ENCODE results near the gene SETD1B. TPM values are rescaled to one million over a fixed set of nuclear protein-coding genes. Genes with fewer than 3 reads are reported as not detected.
A peak's percentile ranks its signal among the peaks of the same experiment; 100 is the strongest.

SETD1B gene
- polyA plus RNA-seq, 1 donor from 2014 or later: 2.6 TPM

DNA sequence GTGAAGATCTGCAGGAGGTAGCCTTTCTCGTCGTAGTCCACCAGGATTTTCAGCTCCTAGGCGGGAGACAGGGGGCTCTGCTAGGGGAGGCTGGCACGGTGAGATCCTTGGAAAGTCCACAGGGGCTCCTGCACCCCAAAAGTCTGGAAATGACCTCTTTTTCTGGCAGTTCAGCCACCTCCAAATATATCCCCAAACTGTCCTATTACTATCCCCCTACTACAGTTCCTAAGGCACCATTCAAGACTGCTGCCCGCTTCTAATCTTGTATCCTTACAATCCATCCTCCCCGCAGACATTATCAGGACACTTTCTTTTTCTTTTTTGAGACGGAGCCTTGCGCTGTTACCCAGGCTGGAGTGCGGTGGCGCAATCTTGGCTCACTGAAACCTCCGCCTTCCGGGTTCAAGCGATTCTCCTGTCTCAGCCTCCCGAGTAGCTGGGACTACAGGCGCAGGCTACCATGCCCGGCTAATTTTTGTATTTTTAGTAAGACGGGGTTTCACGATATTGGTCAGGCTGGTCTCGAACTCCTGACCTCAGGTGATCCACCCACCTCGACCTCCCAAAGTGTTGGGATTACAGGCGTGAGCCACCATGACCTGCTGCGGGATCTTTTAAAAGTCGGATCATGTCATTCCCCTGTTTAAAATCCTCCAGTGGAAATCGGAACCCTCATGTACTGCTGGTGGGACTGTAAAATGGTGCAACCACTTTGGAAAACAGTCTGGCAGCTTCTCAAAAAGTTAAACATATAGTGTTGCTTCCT, 36.4 kb downstream of the SETD1B start:
- Histone ChIP-seq H3K27ac (ENCODE audit: low read length) (no peak overlapping the region), H3K27me3 (ENCODE audit: insufficient read depth, low read depth, low read length) (no peaks in the 10 kb centered on the region), H3K4me2 (ENCODE audit: low read length) (peak overlapping the region; percentile 35), H2AFZ (ENCODE audit: low read depth, low read length) (peak overlapping the region; percentile 40), H3K9ac (ENCODE audit: low read length) (no peak overlapping the region), H3K4me3 (ENCODE audit: low read length) (peak overlapping the region; percentile 62), H3K36me3 (ENCODE audit: insufficient read depth, low read length) (no peaks in the 10 kb centered on the region), H3K9me2 (ENCODE audit: insufficient read depth, low read length) (no peaks in the 10 kb centered on the region), H4K20me1 (ENCODE audit: insufficient read depth) (no peaks in the 10 kb centered on the region), H3K79me2 (replicated peaks; ENCODE audit: insufficient read depth, low read length) (no peaks in the 10 kb centered on the region), H3F3A (ENCODE audit: insufficient read depth, low read length, poor library complexity, severe bottlenecking) (no peaks in the 10 kb centered on the region), H3K9me3 (ENCODE audit: low read length) (no peaks in the 10 kb centered on the region)
- TF ChIP-seq MXI1 (conservative IDR thresholded peaks at IDR 0.05; ENCODE audit: poor library complexity, severe bottlenecking) (no peak), EP300 (conservative IDR thresholded peaks at IDR 0.05; ENCODE audit: poor library complexity, severe bottlenecking) (no peak), EZH2 (IDR thresholded peaks at IDR 0.05; ENCODE audit: borderline replicate concordance, insufficient read depth, low read length, poor library complexity, severe bottlenecking) (no peak), RAD21 (conservative IDR thresholded peaks at IDR 0.05) (no peak), POLR2AphosphoS5 (IDR thresholded peaks at IDR 0.05) (no peak), SMC3 (conservative IDR thresholded peaks at IDR 0.05; ENCODE audit: poor library complexity) (no peak), TAF1 (IDR thresholded peaks at IDR 0.05; ENCODE audit: low read depth) (no peak)
- TF ChIP-seq, protein P1, sequence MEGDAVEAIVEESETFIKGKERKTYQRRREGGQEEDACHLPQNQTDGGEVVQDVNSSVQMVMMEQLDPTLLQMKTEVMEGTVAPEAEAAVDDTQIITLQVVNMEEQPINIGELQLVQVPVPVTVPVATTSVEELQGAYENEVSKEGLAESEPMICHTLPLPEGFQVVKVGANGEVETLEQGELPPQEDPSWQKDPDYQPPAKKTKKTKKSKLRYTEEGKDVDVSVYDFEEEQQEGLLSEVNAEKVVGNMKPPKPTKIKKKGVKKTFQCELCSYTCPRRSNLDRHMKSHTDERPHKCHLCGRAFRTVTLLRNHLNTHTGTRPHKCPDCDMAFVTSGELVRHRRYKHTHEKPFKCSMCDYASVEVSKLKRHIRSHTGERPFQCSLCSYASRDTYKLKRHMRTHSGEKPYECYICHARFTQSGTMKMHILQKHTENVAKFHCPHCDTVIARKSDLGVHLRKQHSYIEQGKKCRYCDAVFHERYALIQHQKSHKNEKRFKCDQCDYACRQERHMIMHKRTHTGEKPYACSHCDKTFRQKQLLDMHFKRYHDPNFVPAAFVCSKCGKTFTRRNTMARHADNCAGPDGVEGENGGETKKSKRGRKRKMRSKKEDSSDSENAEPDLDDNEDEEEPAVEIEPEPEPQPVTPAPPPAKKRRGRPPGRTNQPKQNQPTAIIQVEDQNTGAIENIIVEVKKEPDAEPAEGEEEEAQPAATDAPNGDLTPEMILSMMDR (IDR thresholded peaks at IDR 0.05; ENCODE audit: poor library complexity, severe bottlenecking): no peak
- TF ChIP-seq, protein P2, sequence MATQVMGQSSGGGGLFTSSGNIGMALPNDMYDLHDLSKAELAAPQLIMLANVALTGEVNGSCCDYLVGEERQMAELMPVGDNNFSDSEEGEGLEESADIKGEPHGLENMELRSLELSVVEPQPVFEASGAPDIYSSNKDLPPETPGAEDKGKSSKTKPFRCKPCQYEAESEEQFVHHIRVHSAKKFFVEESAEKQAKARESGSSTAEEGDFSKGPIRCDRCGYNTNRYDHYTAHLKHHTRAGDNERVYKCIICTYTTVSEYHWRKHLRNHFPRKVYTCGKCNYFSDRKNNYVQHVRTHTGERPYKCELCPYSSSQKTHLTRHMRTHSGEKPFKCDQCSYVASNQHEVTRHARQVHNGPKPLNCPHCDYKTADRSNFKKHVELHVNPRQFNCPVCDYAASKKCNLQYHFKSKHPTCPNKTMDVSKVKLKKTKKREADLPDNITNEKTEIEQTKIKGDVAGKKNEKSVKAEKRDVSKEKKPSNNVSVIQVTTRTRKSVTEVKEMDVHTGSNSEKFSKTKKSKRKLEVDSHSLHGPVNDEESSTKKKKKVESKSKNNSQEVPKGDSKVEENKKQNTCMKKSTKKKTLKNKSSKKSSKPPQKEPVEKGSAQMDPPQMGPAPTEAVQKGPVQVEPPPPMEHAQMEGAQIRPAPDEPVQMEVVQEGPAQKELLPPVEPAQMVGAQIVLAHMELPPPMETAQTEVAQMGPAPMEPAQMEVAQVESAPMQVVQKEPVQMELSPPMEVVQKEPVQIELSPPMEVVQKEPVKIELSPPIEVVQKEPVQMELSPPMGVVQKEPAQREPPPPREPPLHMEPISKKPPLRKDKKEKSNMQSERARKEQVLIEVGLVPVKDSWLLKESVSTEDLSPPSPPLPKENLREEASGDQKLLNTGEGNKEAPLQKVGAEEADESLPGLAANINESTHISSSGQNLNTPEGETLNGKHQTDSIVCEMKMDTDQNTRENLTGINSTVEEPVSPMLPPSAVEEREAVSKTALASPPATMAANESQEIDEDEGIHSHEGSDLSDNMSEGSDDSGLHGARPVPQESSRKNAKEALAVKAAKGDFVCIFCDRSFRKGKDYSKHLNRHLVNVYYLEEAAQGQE (IDR thresholded peaks at IDR 0.05; ENCODE audit: borderline replicate concordance): no peak

- Histone ChIP-seq H3K4me2 (ENCODE audit: low read length) (no peak overlapping the region), H3K27me3 (ENCODE audit: insufficient read depth, low read depth, low read length) (no peaks in the 10 kb centered on the region), H3F3A (ENCODE audit: insufficient read depth, low read length, poor library complexity, severe bottlenecking) (no peaks in the 10 kb centered on the region), H3K4me3 (ENCODE audit: low read length) (no peak overlapping the region), H3K36me3 (ENCODE audit: insufficient read depth, low read length) (no peaks in the 10 kb centered on the region), H3K9ac (ENCODE audit: low read length) (no peak overlapping the region), H2AFZ (ENCODE audit: low read depth, low read length) (no peak overlapping the region), H3K27ac (ENCODE audit: low read length) (no peak overlapping the region), H3K9me2 (ENCODE audit: insufficient read depth, low read length) (no peaks in the 10 kb centered on the region), H3K9me3 (ENCODE audit: low read length) (no peaks in the 10 kb centered on the region), H3K79me2 (replicated peaks; ENCODE audit: insufficient read depth, low read length) (no peaks in the 10 kb centered on the region), H4K20me1 (ENCODE audit: insufficient read depth) (no peaks in the 10 kb centered on the region)
- no peak for TF ChIP-seq EP300 (conservative IDR thresholded peaks at IDR 0.05; ENCODE audit: poor library complexity, severe bottlenecking)
- TF ChIP-seq, protein P2 (IDR thresholded peaks at IDR 0.05; ENCODE audit: borderline replicate concordance): no peak
- no peak for TF ChIP-seq TAF1 (IDR thresholded peaks at IDR 0.05; ENCODE audit: low read depth)
- TF ChIP-seq POLR2AphosphoS5 (IDR thresholded peaks at IDR 0.05): no peak
- no peak for TF ChIP-seq MXI1 (conservative IDR thresholded peaks at IDR 0.05; ENCODE audit: poor library complexity, severe bottlenecking)
- TF ChIP-seq SMC3 (conservative IDR thresholded peaks at IDR 0.05; ENCODE audit: poor library complexity): no peak
- TF ChIP-seq, protein P1 (IDR thresholded peaks at IDR 0.05; ENCODE audit: poor library complexity, severe bottlenecking): no peak
- no peak for TF ChIP-seq RAD21 (conservative IDR thresholded peaks at IDR 0.05)
- no peak for TF ChIP-seq EZH2 (IDR thresholded peaks at IDR 0.05; ENCODE audit: borderline replicate concordance, insufficient read depth, low read length, poor library complexity, severe bottlenecking)
Observed at GRCh38 chr12:121843236-121843982, 39.6 kb downstream of the SETD1B start.

All from neural cell (in vitro differentiated cells).